AML-193 (cell line): ENCODE data around the gene GLI3.
"Not testable (repeated sequence)": the region's sequence is repeated elsewhere in the genome, so short reads cannot be mapped to it uniquely, and the experiment has no call there.

Experiments
- DNase-seq, 2 experiments: peaks; one replicate each; lab custom pipeline; 2025; lab: John Stamatoyannopoulos, UW

GLI3 gene

DNA sequence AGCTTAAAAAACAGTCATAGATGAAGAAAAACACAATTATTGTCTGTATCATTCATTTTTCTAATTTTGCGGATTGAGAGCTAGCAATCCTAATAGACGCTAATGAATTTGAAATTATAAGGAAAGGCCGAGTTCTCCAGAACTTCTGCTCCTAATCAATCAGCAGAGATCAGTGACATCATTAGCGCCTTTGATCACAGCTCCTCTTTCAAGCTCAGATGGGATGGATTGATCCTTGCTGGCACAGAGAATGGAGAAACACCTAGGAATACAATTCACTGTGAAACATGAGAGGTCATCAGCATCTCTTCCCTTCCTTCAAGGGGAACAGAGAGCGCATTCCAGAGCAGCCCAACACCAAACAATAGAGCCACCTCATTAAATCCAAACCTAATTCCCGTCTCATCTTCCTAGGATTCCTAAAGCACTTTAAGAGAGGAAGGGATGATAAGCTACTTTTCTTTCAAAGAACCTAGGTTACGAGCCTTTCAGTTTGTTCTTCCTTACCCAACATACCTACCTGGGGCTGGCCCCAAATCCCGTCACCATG, 24.4 kb downstream of the GLI3 start:
- no peak for DNase-seq

DNA sequence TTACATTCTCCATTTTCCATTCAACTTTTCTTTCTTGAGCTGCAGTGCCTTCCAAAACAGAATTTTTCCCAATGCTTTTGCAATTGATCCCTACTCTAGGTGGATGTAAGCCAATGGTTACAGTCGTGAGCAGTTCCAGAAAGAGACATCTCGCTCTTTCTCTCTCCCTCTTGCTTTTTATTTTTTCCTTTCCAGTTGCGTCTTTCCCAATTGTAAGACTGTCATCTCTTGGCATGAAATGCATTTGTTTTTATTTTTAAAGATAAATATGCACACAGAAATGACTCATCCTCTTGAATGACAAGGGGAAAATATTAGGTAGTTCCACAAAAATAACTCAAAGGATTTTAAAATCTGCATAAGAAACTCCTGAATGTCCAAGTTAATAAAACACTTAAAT, 25.1 kb downstream of the GLI3 start:
- DNase-seq, result no peak

DNA sequence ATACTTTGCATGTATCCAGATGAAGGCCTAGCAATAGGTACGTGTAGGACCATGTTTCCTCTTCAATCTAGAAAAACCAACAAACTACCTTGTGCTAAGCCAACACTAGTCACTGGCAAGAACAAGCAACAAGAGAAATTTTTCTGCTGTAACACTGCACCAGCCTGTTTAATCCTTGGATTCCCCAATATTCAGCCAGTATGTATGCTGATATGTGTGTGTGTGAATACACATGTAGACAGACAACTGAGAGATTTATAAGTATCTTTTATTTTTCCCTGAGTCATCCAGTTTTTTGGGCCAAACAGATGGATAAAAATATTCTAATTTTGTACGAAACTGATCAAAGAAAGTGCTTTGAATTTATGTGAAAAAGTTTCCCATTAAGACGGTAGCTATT, 26.2 kb downstream of the GLI3 start:
- DNase-seq, result no peak

DNA sequence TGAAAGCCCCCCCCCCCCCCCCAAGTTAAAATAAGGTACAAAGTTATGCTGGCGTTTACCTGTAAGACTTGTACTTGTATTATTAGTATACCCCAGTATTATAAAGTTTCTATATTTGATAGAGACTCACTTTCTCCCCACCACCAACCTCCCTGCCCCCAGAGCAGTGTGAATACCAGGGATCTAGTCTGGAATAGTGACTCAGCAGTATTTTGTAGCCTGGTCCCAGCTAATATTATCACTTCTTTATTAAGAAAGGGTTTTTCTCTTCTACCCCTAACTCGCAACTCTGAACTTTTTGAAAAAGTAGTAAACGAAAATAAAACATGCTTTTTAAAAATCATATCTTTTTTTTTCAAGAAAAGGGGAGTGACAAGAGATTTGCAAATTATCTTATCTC, 26.7 kb downstream of the GLI3 start:
- DNase-seq, result no peak

DNA sequence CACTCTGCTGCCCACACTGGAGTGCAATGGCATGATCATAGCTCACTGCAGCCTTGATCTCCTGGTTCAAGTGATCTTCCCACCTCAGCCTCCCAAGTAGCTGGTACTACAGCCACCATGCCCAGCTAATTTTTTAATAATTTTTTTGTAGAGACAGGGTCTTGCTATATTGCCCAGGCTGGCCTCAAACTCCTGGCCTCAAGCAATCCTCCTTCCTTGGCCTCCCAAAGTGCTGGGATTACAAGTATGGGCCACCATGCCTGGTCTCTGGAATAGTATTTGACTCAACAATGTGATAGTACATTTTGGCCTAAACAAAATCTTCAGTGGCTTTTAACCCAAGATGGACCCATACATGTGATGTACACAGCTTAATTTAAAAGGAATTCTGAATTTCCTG, 27.9 kb downstream of the GLI3 start:
- DNase-seq, result not testable (repeated sequence)

DNA sequence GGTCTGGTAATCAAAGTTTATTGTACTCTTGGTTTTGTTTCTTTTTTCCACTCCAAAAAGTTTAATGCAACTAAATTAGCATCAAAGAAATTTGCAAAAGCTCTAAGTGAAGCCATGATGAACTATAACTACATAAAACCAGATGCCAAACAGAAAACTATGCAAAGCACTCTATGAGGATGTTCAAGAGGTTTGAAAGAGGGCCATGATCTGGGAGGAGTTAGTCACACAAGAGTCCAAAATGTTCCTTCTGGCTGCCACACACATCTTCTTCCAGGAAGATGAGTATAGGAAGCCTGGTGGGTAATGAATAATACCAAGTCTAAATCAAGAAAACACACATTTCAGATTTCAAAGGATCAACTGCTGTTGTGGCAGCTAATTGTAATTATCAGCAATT, 28.4 kb downstream of the GLI3 start:
- DNase-seq, result no peak

DNA sequence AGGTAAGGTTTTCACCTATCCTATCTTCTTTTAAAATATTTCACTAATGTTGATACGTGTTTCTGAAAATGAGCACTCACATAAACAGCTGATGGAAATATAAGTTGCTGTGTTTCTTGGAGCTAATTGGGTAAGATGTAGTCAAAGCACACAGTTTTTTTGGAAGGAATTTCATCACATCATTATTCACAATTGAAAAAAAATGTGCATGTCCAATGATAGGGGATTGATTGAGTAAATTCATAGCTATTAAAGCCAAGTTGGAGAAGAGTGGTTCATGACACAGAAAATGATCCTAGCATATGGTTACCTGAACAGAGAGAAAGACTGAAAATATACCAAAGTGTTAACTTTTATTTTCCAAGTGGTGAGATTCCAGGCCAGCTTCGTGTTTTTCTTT, 29.6 kb downstream of the GLI3 start:
- DNase-seq, result no peak

DNA sequence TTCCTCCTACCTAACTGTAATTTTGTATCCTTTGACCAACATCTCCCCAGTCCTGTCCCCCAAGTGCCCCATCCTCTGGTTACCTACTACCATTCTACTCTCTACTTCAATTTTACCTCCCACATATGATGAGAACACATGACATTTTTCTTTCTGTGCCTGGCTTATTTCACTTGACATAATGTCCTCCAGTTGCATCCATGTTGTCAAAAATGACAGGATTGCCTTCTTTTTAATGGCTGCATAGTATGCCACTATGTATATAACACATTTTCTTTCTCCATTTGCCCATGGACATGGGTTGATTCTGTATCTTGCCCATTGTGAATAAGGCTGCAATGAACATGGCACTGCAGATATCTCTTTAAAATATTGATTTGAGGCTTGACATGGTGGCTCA, 33.7 kb downstream of the GLI3 start:
- DNase-seq, result no peak

DNA sequence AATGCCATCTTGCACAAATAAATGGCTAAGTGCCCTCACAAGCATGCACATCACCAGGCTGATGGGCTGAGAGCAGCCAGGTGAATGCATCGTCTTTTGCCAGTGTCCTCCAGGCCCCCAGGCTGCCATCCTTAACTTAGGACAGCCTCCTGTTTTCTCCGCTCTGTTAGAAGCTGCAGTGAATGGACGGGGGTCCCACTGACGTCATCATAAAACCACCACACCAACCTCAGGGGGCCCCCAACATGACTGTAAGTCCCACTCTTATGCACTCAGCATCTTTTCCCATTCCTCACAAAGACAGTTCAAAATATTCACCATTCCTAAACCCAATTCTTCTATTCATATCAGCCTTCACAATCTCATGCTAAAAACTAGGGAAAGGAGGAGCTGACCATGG, 34.4 kb downstream of the GLI3 start:
- DNase-seq, result no peak

DNA sequence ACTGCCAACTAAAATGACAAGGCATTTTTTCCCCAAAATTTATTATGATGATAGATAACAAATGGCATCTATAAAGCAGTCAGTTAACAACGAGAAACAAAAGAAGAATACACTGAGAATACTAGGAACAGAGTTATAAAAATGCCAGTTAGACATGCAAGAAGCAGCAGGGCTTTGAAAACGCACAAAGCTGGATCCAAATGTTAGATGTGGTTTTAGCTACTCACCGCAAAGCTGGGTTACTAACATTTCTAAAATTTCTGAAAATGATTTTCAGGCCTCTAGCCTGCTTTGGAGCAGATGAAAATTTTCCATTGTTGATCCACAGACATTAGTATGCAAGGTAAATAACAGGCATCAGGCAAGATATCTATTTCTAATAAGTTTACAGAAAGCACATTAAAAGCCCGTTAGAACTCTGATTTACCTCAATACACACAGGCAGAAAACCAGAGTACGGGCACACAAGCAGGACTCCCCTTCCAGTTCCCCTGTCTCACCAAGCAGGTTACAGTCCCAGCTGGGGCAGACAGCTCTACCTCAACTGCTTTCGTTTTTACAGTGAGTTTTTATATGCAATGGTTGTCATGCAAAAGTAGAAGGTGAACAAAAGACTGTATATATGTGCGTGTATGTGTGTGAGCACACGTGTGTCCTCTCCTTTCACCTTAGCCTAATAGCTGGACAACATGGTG, 37.9 kb downstream of the GLI3 start:
- no peak for DNase-seq

DNA sequence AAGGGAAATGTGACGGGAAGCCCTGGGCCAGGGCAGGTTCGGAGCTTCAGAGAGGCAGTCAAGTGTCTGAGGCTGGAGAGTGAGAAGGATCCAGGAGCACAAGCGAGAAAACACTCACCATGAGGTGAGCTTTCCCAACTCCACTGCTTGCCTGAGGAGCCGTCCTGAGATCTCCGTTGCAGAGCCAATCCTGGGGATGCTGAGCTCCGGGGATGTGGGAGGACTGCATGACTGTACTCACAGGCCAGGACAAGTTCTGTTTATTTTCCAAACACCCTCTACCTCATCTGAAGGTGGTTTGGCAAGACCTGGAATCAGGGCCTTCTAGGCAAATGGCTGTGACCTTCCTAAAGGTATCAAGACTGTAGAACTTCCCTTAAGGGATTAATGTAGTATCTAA, 38.7 kb downstream of the GLI3 start:
- DNase-seq, result no peak

DNA sequence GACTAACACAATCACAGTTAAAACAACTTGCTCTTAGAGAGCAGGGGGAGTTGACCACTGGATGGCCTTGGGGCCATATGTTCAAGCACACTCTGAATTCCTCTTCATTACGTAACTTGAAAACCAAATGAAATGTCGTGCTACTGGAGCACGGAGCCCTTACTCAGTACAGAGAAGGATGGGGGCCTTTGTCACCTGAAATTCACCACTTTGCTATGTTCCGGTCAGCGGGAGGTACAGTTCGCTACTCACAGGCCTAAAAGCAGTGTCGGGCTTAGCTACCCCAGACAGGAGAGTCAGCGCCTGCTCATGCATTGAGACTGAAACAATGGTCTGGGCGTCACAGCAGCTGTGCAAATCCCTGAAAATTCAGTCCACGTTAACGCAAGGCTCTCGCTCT, 39.6 kb downstream of the GLI3 start:
- no peak for DNase-seq

DNA sequence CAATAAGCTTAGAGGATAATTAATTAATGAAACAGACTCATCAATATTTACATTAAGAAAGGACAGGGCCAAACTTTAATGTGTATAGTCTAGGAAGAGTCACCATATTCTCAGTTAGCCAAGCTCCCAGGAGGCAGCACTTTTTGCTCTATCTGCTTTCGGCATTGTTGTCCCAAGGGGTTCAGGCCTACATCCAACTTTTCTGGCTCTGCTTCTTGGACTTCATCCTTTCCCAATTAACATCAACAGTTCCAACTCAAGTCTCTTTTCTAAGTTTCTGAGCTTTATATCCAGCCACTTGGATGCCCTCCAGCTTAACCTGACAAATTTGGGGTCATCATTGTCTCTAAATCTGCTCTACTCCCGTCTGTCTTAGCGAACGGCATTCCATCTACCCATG, 42.8 kb downstream of the GLI3 start:
- no peak for DNase-seq

DNA sequence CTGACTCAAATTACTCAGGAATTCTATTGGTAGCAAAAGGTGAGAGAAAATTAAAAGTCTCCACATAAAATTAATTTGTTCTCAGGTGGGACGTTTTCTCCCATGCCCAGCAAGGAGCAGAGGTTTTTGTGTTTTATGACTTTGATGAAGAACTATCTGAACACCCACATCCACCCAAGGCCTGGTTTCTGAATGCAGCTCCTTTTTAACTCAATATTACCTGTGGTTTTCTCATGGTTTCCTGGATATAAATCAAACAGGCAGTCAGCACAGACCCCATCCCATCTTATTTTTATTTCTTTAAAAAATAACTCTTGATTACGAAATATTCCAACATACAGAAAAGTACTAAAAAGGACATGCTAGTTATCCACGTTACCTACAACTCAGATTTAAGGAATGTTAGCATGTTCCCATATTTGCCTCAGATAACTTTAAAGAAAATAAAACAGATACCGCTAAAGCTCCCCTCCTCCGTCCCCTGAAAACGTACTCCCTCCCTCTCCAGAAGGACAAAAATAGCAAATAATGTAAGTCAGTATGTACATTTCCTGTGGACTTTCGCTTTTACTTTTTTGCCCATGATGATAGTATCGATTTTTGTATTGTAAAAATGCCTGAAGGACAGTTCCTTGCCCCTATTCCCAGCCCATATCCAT, 43.4 kb downstream of the GLI3 start:
- no peak for DNase-seq

DNA sequence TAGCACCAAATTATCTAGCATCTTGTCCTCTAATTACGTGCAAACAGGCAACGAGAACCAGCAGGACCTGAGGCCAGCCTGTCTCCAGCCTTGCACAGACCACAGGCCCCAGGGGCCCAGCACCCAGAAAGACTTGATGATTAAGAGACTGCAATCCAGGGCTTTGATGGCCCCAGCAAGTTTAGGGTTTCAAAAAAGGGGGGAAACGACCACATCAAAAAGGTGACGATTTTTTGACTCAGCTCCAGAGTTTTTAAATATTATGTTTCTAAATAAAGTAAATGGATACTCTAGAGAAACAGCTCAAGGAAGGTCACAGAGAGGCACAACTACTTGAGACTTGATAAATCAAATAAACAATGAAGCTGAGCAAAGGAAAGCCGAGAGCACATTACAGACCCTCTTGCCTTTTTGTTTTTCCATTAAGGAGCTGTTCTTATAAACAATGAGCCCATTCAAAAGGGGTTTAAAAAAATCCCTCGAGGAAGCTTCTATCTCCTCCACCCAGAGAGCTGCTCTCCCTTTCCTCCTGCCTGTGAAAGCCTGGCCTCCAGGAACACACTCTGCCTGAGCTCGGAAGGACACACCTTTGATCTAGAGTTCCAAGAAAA, 44.1 kb downstream of the GLI3 start:
- no peak for DNase-seq

DNA sequence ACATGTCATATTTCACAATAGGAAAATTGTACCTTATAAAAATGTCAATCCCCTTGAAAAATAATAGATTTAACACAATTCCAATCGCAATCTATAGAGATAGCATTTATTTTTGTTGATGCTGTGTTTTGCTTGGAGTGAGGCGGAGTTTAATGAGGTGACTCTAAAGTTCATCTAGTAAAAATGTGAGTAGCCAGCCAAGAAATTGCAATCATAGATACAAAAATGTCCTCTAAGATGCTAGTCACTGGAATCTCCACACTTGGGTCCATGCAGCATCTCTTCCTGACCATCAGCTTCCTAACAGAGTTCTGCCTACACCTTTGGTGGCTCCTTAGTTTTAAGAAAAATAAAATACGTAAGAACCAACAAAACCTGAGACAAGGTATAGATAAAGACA, 44.9 kb downstream of the GLI3 start:
- DNase-seq, result no peak

DNA sequence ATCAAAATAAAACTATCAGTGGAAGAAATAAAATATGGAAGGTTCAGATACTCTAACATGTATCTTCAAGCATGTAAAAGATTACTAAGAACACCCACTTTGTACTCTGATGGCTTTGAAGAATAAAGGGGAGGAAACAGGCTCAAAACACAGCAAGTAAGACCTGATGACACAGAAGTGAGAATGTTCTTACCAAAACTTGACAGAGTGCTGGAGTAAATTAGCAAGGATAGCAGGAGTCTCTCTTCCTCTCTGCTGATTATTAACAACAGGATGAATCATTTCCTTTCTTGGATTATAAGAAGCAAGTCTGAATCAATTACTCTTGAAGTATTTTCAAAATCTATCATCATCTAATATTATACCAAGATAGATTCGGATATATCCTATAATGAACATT, 47.5 kb downstream of the GLI3 start:
- DNase-seq, result no peak

DNA sequence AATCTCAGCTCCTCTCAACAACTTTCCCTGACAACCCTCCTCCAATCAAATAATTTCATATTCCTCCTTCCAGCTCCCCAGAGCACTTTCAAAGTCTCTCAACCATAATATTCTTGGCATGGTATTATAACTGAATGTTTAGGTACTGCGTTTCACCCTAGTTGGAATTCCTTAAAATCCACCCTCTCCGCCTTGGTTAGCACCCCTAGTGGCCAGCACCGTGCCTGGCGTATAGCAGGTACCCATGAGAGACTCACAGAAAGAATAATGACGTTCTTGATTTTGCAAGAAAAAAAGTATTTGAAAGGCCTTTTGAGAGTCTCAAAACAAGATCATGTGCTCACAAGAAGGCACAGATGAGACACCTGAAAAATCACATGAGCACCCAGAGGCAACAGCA, 50.9 kb downstream of the GLI3 start:
- no peak for DNase-seq

DNA sequence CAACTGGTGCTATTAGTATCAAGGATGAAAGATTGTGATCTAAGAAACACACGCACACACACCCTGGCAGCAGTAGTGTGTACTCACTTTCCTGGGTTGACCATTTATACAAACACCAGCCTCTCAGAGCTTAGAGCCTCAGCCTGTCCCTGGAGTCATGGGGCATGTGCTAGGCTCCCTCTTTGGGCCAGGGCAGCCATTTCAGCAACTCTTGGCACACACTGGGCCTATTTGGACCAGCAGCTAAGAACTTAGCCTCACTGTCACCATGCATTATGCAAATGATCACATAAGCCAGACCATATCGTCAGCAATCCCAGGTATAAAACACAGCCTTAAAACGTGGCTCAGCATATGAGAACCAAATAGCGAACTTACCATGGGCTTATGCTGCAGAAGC, 51.3 kb downstream of the GLI3 start:
- no peak for DNase-seq

DNA sequence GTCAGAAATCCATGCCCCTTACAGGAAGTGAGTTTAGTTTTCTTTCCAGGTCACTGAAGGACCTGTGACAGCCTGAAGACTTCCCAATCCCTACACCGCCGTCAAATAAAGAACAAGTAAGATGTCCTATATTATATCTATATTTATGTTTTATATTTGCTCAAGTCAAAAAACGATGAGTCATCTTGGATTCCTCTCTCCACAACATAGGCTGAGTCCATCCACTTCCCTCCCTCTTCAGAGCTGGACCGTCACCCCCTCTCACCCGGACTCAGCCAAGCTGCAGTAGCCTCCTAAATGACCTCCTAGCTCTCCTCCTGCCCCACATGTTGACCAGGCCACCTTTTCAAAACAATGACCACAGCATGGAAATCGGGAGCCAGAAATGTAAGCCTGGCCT, 53.5 kb downstream of the GLI3 start:
- DNase-seq, result no peak

DNA sequence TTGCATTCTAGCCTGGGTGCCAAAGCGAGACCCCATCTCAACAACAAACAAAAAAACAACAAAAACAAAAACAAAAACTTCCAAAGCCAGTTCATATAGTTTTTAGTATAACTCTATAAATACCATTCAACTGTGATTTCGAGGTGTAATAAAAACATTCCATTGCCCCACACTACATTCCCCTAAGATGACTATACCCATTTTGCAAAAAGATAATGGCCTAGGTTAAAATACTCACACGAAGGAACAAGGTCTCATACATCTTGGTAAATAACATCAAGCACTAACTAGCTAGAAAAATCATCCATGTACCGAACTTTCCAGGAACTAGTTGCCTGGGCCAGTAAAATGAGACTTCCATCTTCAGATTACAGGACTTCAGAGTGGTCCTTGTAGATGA, 55.4 kb downstream of the GLI3 start:
- no peak for DNase-seq

DNA sequence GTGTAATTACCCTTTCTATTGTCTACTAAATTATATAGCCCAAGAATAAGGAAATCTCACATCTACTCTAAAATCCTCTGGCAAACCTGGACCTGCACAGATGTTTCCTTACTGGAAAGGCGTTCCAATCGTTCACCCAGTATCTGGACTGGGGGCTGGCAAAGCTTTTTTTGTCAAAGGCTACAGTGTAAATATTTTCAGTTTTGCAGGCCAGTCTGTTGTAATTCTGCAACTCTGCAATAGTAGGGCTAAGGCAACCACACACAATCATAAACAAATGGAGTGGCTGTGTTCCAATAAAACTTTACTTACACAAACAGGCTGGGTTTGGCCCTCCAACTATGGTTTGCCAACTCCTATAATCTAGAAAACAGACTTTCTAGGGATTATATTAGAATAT, 56.2 kb downstream of the GLI3 start:
- no peak for DNase-seq

DNA sequence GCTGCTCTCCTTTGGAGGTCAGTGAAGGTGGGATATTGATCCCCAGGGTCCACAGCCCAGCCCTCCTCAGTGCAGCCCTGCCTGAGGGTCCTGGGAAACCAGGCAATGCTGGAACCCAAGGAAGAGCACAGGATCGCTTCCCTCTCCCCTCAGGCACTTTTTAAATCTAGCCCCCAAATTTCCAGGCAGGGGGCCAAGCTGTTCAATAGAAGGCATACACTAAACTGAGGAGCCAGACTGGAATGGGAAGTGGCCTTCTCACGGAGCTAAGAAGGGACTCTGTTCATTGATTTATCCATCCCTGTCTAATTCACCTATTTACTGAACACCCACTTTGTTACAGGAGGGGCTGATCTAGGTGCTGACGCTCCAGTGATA, 60.3 kb downstream of the GLI3 start:
- DNase-seq, result no peak
